GM19023 (cell line): ENCODE measurements around the gene ZNF559.

Experiments used
- ATAC-seq: cut with Tn5 transposase; IDR thresholded peaks from one replicate; pipeline ENCODE4 v1.9.1; 2021; ENCODE audit warnings: mild to moderate bottlenecking, moderate library complexity; ENCODE audit not compliant: unreplicated experiment

Gene ZNF559

DNA sequence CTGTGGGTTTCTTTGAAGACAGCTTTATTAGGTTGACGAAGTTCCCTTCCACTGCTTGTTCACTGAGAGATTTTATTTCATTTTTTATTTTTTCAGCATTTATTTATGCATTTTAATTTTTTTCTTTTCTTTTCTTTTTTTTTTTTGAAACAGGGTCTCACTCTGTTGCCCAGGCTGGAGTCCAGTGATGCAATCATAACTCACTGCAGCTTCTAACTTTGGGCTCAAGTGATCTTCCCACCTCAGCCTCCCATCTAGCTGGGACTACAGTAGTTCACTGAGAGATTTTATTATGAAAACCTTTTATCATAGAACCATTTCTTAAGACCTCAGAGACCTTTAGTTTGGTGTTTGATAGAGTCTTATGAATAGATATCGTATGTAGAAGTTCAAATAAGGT, 28.5 kb downstream of the ZNF559 start:
- no peak for ATAC-seq

DNA sequence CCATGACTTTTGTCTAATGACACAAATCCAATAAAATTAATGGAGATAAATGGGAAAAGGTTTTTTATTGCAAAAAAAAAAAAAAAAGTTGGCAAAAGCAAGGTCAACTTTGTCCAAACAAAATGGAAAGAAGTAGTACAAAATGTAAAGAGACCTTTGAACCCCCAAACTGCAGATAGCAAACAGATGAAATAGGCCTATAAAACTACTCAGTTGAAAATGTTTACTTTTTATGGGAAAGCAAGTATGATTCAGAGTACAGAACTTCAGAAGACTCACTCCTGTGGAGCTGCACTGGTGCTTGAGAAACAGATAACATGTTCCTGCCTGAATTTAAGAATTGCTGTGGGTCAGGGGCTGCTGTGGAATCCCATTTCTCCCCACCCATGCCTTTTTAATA, 29.0 kb downstream of the ZNF559 start:
- ATAC-seq = no peak

DNA sequence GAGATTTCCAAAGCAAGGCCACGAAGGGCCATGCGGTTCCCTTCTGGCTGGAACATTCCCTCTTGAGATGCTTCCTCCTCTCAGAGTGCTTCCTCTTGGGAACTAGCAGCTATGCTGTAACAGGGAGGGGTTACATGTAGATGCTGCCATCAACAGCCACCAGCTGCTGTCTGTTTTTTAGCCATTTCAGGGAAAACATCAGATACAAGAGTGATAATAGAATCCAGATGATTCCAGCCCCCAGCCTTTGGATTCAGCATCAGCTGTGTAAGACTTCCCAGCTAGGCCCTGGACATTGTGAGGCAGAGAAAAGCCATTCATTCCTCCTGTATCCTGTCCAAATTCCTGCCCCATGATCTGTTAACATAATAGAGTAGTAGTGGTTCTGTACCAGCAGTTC, 30.7 kb downstream of the ZNF559 start:
- ATAC-seq = no peak

DNA sequence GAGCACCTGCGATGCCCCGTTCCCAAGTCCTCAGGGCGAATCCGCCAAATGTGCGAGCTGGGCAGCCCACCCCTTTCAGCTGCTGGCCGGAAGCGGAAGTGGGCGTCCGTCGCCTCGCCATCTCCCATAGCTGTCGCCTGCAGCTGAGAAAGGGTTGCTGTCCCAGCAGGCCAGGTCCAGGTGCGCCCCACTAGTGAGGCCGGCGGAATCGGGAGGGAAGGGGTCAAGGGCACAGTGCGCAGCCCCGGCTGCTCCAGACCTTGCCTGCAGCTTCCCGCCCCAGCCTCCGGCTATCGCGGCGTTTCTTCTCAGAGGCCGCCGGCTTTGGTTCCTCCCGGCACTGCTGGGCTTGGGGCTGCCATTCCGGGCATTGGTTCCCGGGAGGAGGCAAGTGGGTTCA, 38.9 kb downstream of the ZNF559 start, which contains the start of gene ZNF177:
ZNF177 (plus strand) TSS at position 109 of the 400 bp plus-strand sequence. CDS start 15,299 bp downstream, outside the sequence.
- no peak for ATAC-seq

DNA sequence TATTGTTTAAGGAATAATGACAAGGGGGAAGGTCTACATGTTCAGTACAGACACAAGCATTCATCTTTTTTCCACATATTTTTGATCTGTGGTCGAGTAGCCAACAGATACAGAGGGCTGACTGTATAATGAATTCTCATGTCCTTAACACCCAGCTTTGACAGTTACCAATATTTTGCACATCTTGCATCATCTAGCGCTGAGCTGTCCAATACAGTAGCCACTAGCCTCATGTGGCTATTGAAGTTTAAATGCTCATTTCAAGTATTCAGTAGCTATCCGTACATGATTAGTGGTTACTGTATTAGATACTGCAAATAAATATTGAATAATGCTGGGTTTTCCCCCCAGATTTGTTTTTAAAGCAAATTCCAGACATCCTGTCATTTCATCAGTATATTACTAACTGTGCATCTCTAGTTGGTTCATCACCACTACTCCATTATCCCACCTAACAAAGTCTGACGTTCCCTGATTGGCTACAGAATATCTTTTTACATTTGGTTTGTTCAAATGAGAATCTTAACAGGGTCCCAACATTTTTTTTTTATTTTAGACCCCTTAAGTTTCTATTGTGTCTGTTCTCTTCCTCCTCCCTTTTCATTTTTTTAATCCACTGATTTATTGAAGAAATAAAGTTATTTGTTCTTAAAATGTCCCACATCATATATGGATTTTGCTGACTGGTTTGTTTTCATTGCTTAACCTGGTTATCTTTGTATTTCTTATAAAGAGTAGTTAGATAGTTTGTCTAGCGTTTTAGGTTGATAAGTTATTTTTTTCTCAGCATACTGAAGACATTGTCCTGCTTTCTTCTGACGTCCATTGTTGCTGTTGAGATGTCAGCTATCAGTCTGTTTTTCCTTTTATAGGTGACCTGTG, 47.0 kb downstream of the ZNF559 start:
- ATAC-seq = no peak

DNA sequence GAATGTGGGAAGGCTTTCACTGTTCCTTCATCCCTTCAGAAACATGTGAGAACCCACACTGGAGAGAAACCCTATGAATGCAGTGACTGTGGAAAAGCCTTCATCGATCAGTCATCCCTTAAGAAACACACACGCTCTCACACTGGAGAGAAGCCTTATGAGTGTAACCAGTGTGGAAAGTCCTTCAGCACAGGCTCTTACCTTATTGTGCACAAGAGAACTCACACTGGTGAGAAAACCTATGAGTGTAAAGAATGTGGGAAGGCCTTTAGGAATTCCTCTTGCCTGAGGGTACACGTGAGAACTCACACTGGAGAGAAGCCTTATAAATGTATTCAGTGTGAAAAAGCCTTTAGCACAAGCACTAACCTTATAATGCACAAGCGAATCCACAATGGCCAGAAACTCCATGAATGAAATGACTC, 57.4 kb downstream of the ZNF559 start:
- no peak for ATAC-seq
